Lung (tissue), 12 donors: ENCODE data around the gene TNFRSF8. TPM values are rescaled to one million over a fixed set of nuclear protein-coding genes. Genes with fewer than 3 reads are reported as not detected.

Experiments
- ATAC-seq: fragments of 200-7000 bp; cut with Tn5 transposase; one replicate; pipeline ENCODE4 v1.9.1; 2020; ENCODE audit warnings: moderate number of reproducible peaks; ENCODE audit not compliant: insufficient read depth, low FRiP score
- DNase-seq, 3 donors: peaks; one replicate each; pipeline ENCODE4 v3.0.0-alpha.2; 2013 to 2017
- H3K27ac ChIP-seq, 2 donors: one replicate each; pipeline ENCODE4 v1.5.1; 2013; ENCODE audit warnings: mild to moderate bottlenecking in 2 of 2, moderate library complexity in 2 of 2, control low read depth in 1 of 2, inconsistent platforms in 1 of 2, low read depth in 1 of 2, low read length in 1 of 2
- H3K27me3 ChIP-seq, 3 donors: one replicate each; pipeline ENCODE4 v1.5.1; 2013; ENCODE audit warnings: low read length in 2 of 3; ENCODE audit not compliant: control insufficient read depth in 3 of 3, insufficient read depth in 3 of 3
- H3K36me3 ChIP-seq, 4 donors: one replicate each; pipeline ENCODE4 v1.5.1; 2013; ENCODE audit warnings: low read length in 4 of 4, mild to moderate bottlenecking in 1 of 4, moderate library complexity in 1 of 4; ENCODE audit not compliant: control insufficient read depth in 4 of 4, insufficient read depth in 4 of 4
- H3K4me1 ChIP-seq, 5 donors: one replicate each; pipeline ENCODE4 v1.5.1; 2013; ENCODE audit warnings: low read length in 5 of 5, mild to moderate bottlenecking in 2 of 5, moderate library complexity in 1 of 5; ENCODE audit not compliant: control insufficient read depth in 5 of 5, insufficient read depth in 5 of 5
- H3K4me3 ChIP-seq: one replicate; pipeline ENCODE4 v1.5.1; 2013; ENCODE audit warnings: mild to moderate bottlenecking, control low read depth, moderate library complexity
- H3K9ac ChIP-seq, 2 donors: one replicate each; pipeline ENCODE4 v1.5.1; 2013; ENCODE audit warnings: low read length in 2 of 2, control low read depth in 1 of 2; ENCODE audit not compliant: insufficient read depth in 1 of 2
- H3K9me3 ChIP-seq, 4 donors: one replicate each; pipeline ENCODE4 v1.5.1; 2013; ENCODE audit warnings: low read length in 3 of 4, mild to moderate bottlenecking in 1 of 4, moderate library complexity in 1 of 4; ENCODE audit not compliant: control insufficient read depth in 4 of 4, insufficient read depth in 3 of 4
- WGBS, 2 donors: extraction: QIAGEN DNeasy Blood & Tissue Kit; methylation state at CpG; one replicate each; pipeline ENCODE4 v1.1.7; 2013; 5-methylcytosine and 5-hydroxymethylcytosine counted together
- polyA plus RNA-seq, 2 donors: library from polyadenylated mRNA; stranded (reverse); fragments of 200-250 nt; gene quantifications; one replicate each; pipeline ENCODE4 v1.2.1, GENCODE V29; 2013
- total RNA-seq, 2 donors: library from RNA; depleted of rRNA in 1 of 2; stranded (reverse); fragments of >200 nt in 1 of 2; gene quantifications; one replicate each; pipeline ENCODE4 v1.2.1, GENCODE V29; 2014 to 2021
- TF ChIP-seq, protein P1 (sequence below): IDR thresholded peaks from 2 replicates; pipeline ENCODE4 v1.5.1; 2012; ENCODE audit warnings: mild to moderate bottlenecking; ENCODE audit errors: control extremely low read depth, extremely low read depth
- donor health status: control.
- donor health status: control.
- donor health status: Bipolar disorder and iron deficiency.
- donor health status: healthy.
- donor health status: DM: yes; HTN: yes; CAD: no.

The TNFRSF8 gene
- total and polyA plus RNA-seq, 4 donors, result 1.6 to 5.3 (median 2.1) TPM

DNA sequence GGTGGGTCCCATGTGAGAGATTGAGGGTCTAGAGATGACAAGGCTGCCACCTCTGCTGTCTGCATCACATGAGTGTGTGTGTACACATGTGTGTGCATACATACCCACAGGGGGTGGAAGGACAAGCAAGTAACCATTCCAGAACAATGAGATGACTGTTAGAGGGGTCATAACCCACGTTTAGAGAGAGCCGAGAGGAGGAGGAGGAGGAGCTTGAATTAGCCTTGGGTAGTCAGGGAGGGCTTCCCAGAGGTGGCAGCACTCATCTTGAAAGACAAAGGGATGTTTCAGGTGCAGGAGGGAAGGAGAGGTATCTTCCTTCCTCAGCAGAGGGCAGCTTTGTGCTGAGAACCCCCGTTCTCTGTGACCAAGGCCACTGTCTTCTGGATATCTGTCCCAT lies 125.0 kb downstream of the TNFRSF8 start:
- no peak overlapping the region for H3K9ac ChIP-seq
- H3K9me3 ChIP-seq, result no peaks in the 10 kb centered on the region
- no peak for ATAC-seq
- peaks cover 0 to 20% (median 7%) of the 10 kb centered on the region in 4 donors for H3K36me3 ChIP-seq
- no peak overlapping the region for H3K4me3 ChIP-seq
- DNase-seq, result no peak
- no peak overlapping the region for H3K27ac ChIP-seq
- TF ChIP-seq, protein P1, sequence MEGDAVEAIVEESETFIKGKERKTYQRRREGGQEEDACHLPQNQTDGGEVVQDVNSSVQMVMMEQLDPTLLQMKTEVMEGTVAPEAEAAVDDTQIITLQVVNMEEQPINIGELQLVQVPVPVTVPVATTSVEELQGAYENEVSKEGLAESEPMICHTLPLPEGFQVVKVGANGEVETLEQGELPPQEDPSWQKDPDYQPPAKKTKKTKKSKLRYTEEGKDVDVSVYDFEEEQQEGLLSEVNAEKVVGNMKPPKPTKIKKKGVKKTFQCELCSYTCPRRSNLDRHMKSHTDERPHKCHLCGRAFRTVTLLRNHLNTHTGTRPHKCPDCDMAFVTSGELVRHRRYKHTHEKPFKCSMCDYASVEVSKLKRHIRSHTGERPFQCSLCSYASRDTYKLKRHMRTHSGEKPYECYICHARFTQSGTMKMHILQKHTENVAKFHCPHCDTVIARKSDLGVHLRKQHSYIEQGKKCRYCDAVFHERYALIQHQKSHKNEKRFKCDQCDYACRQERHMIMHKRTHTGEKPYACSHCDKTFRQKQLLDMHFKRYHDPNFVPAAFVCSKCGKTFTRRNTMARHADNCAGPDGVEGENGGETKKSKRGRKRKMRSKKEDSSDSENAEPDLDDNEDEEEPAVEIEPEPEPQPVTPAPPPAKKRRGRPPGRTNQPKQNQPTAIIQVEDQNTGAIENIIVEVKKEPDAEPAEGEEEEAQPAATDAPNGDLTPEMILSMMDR, result no peak
- peaks cover 0 to 2% (median 0%) of the 10 kb centered on the region in 3 donors for H3K27me3 ChIP-seq
- 62 to 73% methylated on average over 3 of the region's 3 CpGs for WGBS, 2 donors
- H3K4me1 ChIP-seq, result peaks cover 6 to 32% (median 21%) of the 10 kb centered on the region in 5 donors

DNA sequence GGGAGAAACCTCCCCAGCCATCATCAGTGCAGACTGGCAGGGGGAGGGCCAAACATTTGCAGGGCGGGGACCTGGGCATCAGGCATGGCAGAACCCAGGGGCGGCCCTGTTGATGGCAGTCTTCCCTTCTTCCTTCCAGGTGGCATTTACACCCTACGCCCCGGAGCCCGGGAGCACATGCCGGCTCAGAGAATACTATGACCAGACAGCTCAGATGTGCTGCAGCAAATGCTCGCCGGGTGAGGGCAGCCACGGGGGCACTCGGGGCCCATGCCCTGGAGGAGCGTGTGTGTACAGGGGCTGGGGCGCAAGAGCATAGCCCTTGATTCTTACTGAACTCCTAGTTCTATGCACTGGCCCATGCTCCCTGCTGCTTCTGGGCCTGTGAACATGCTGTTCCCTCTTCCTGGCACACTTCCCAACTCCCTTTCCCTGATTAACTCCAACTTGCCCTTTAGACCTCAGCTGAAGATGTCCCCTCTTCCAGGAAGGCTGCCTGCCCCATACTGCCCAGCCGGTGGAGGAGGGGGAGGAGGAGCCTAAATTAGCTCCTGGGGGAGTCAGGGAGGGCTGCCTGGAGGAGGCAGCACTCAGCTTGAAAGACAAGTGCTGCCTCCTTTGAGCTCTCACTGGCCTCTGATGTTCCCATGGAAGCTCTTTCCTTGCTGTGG lies 125.7 kb downstream of the TNFRSF8 start:
- H3K36me3 ChIP-seq, result peaks cover 0 to 24% (median 7%) of the 10 kb centered on the region in 4 donors
- ATAC-seq, result no peak
- H3K27me3 ChIP-seq, result peaks cover 0 to 2% (median 0%) of the 10 kb centered on the region in 3 donors
- H3K9ac ChIP-seq, result no peak overlapping the region
- no peak overlapping the region for H3K27ac ChIP-seq
- no peak overlapping the region for H3K4me3 ChIP-seq
- TF ChIP-seq, protein P1, result no peak
- 85 to 93% methylated on average over 12 to 13 of the region's 13 CpGs for WGBS, 2 donors
- no peak for DNase-seq
- H3K4me1 ChIP-seq, result peaks cover 6 to 32% (median 21%) of the 10 kb centered on the region in 5 donors
- H3K9me3 ChIP-seq, result no peaks in the 10 kb centered on the region

DNA sequence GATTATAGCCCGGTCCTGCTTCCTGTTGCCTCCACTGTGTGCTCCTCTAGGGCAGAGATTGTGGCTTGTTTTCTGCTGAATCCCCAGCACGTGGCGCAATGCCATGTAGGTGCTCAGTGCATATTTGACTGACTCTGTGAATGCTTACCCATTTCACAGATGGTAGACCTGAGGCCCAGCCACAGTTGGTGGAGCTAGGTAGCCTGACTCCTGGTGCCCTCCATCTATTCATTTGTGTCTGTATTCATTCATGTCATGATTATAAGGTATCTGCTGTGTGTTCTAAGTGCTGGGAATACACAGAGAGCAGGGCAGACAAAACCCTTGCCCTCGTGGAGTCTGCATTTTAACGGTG lies 126.2 kb downstream of the TNFRSF8 start:
- Histone ChIP-seq H3K9me3 (no peaks in the 10 kb centered on the region), H3K27ac (no peak overlapping the region), H3K27me3 (peaks cover 0 to 2% (median 0%) of the 10 kb centered on the region in 3 donors), H3K4me1 (peaks cover 6 to 32% (median 19%) of the 10 kb centered on the region in 5 donors), H3K4me3 (no peak overlapping the region), H3K36me3 (peaks cover 0 to 27% (median 7%) of the 10 kb centered on the region in 4 donors), H3K9ac (no peak overlapping the region)
- ATAC-seq (no peak), DNase-seq (no peak)
- TF ChIP-seq, protein P1, result no peak
- 76 to 86% methylated on average over 5 of the region's 5 CpGs for WGBS, 2 donors
